ENCODE measurements around the gene SREBF1. TPM values are rescaled to one million over a fixed set of nuclear protein-coding genes. Genes with fewer than 3 reads are reported as not detected.

Gene SREBF1
- total and polyA plus RNA-seq, 2 of the 8 experiments (the other 6 are each of a cell fraction or from before 2014, with no cell fraction given), result 28.6 to 70.8 TPM

DNA sequence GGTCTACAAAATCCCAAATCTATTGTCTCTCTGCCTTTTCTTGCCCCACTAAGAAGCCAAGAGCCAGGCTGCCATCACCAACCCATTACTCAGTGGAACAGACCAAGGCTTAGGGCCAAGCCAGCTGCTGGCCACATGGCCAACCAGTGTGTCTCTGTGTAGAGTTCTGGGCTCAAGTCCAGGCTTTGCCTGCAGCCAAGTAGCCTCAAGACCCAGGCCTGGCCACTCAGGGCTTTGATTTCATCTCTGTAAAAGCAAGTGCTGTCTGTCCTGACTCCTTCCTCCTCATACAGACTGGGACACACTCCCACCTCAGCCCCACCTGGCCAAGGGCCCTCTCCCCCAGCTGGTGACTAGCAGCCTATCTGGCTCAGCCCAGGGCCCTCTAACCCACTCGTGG lies 14.6 kb downstream of the SREBF1 start:
- no peak for FAIRE-seq
- Histone ChIP-seq H3K23me2 (ENCODE audit: low read depth, low read length) (peaks cover 5% of the 10 kb centered on the region), H2BK5ac (ENCODE audit: low read depth, low read length) (no peak overlapping the region), H2BK12ac (ENCODE audit: low read depth, low read length) (0 out of 2 replicates have a peak overlapping the region, but pooled peaks have one; percentile 27), H2BK20ac (ENCODE audit: low read length) (no peak overlapping the region), H3K27ac (ENCODE audit: low read depth, low read length) (no peak overlapping the region), H3K4me1 (replicated peaks in 1 of 4; ENCODE audit: control insufficient read depth in 3 of 4, insufficient read depth in 4 of 4, low read length in 3 of 4) (peaks cover 13 to 41% (median 27%) of the 10 kb centered on the region in 4 experiments), H3K18ac (ENCODE audit: extremely low read depth, low read length) (peak overlapping the region; percentile 60; the same call in 1 of the 2 replicates), H2BK15ac (ENCODE audit: low read length) (no peak overlapping the region), H3K23ac (ENCODE audit: insufficient read length) (no peak overlapping the region), H4K8ac (ENCODE audit: extremely low read depth, insufficient read depth, low read length) (no peak overlapping the region), H3K79me1 (ENCODE audit: low read depth, low read length) (peaks cover 38% of the 10 kb centered on the region), H2BK120ac (replicated peaks; ENCODE audit: low read depth, low read length) (no peak overlapping the region), H2AFZ (ENCODE audit: low read length) (no peak overlapping the region), H2AK5ac (ENCODE audit: low read depth, low read length) (no peak overlapping the region), H3K4me3 (ENCODE audit: extremely low read depth in 1 of 4, insufficient read depth in 2 of 4, low read depth in 3 of 4, low read length in 4 of 4) (no peak overlapping the region), H3K4ac (replicated peaks; ENCODE audit: insufficient read length, low read depth, low read length) (no peak overlapping the region), H4K20me1 (replicated peaks in 1 of 2; ENCODE audit: control insufficient read depth in 1 of 2, insufficient read depth in 2 of 2, low read length in 2 of 2) (peaks cover 41 to 66% of the 10 kb centered on the region in 2 experiments), H3K56ac (replicated peaks; ENCODE audit: insufficient read length, low read depth, low read length) (no peak overlapping the region), H4K91ac (replicated peaks; ENCODE audit: insufficient read length, low read length) (no peak overlapping the region), H3K79me2 (ENCODE audit: control insufficient read depth in 1 of 2, insufficient read depth in 2 of 2, low read length in 2 of 2) (peaks cover 4 to 49% of the 10 kb centered on the region in 2 experiments; a peak in 3 of 4 replicates), H3K4me2 (ENCODE audit: insufficient read depth in 1 of 2, low read depth in 2 of 2, low read length in 2 of 2) (no peak overlapping the region), H3K14ac (ENCODE audit: insufficient read length) (no peak overlapping the region), H3K27me3 (replicated peaks in 1 of 4; ENCODE audit: control insufficient read depth in 3 of 4, extremely low read depth in 1 of 4, insufficient read depth in 3 of 4, low read length in 3 of 4) (no peaks in the 10 kb centered on the region; a peak in 1 of 7 replicates), H3K9ac (replicated peaks in 1 of 4; ENCODE audit: extremely low read depth in 1 of 4, low read depth in 3 of 4, low read length in 3 of 4) (no peak overlapping the region), H4K5ac (ENCODE audit: insufficient read length, low read depth, low read length) (no peak overlapping the region), H3K36me3 (ENCODE audit: control insufficient read depth in 2 of 4, insufficient read depth in 4 of 4, low read length in 3 of 4) (peaks cover 4 to 28% (median 13%) of the 10 kb centered on the region in 4 experiments; a peak in 6 of 8 replicates), H3K9me3 (ENCODE audit: insufficient read depth in 2 of 2, low read depth in 1 of 2, low read length in 1 of 2) (no peaks in the 10 kb centered on the region)
- ChIA-PET POLR2A (ENCODE audit: partially characterized antibody) (interaction anchor here (1.2 to 24.7 kb wide), 3 partner anchors 4 to 22 kb away, joined by 3 to 532 read pairs (median 532); partner anchors contain the start of gene SREBF1), CTCF (ENCODE audit: partially characterized antibody) (interaction anchor here (1.5 to 18.1 kb wide), 4 partner anchors 10 to 67 kb away, joined by 3 to 375 read pairs (median 49); partner anchors contain the start of gene SREBF1)
- no peak for DNase-seq (ENCODE audit: low read depth in 1 of 2, low spot score in 2 of 2)
- 90% methylated on average over 1 of the region's 1 CpG; no CpG with 5 or more reads in 1 of the 2 experiments for WGBS, 2 experiments (ENCODE audit: extremely low coverage in 1 of 2, insufficient coverage in 1 of 2, insufficient read length in 1 of 2, insufficient replicate concordance in 2 of 2, low coverage in 1 of 2, low lambda C conversion rate in 2 of 2, missing lambda C conversion rate in 1 of 2)
- no peak for TF ChIP-seq BRCA1 (IDR thresholded peaks at IDR 0.05; ENCODE audit: low read depth, low read length)
- no peak for TF ChIP-seq RNF2 (IDR thresholded peaks at IDR 0.05; ENCODE audit: borderline replicate concordance, low read depth, low read length, missing control alignments, poor library complexity, severe bottlenecking)
- TF ChIP-seq BACH1 (IDR thresholded peaks at IDR 0.05; ENCODE audit: low read length), result no peak
- no peak for TF ChIP-seq MAX (IDR thresholded peaks at IDR 0.05)
- TF ChIP-seq ATF2 (IDR thresholded peaks at IDR 0.05; ENCODE audit: low read length), result no peak
- TF ChIP-seq TBP (IDR thresholded peaks at IDR 0.05; ENCODE audit: low read depth, low read length), result no peak
- TF ChIP-seq JUN (IDR thresholded peaks at IDR 0.05; ENCODE audit: low read depth, low read length), result no peak
- no peak for TF ChIP-seq KDM5A (IDR thresholded peaks at IDR 0.05; ENCODE audit: low read length)
- no peak for TF ChIP-seq CBX8 (IDR thresholded peaks at IDR 0.05; ENCODE audit: borderline replicate concordance, low read depth, low read length)
- no peak for TF ChIP-seq CTBP2 (IDR thresholded peaks at IDR 0.05; ENCODE audit: borderline replicate concordance, insufficient read depth, insufficient read length, low read length)
- TF ChIP-seq FOSL1 (IDR thresholded peaks at IDR 0.05; ENCODE audit: insufficient read depth, low read depth, low read length), result no peak
